HG03342 (cell line): ENCODE results near the gene CUX1.
"Not testable (repeated sequence)": the region's sequence is repeated elsewhere in the genome, so short reads cannot be mapped to it uniquely, and the experiment has no call there.

ENCODE experiments used
- ATAC-seq: cut with Tn5 transposase; IDR thresholded peaks from one replicate; pipeline ENCODE4 v1.9.1; 2021; ENCODE audit warnings: mild to moderate bottlenecking, moderate library complexity; ENCODE audit not compliant: unreplicated experiment

The CUX1 gene

GRCh38 chr7:102291916-102292267 lies 474.5 kb downstream of the CUX1 start:
- no peak for ATAC-seq

GRCh38 chr7:102292813-102293798 lies 475.7 kb downstream of the CUX1 start:
- no peak for ATAC-seq

- ATAC-seq = no peak
Observed at GRCh38 chr7:102294589-102294988, 477.2 kb downstream of the CUX1 start.

GRCh38 chr7:102295346-102296178 lies 478.1 kb downstream of the CUX1 start:
- no peak for ATAC-seq

- ATAC-seq = no peak
Observed at GRCh38 chr7:102296179-102296438, 478.7 kb downstream of the CUX1 start.

GRCh38 chr7:102296514-102296913 lies 479.1 kb downstream of the CUX1 start:
- ATAC-seq = no peak

GRCh38 chr7:102297487-102298218 lies 480.2 kb downstream of the CUX1 start:
- no peak for ATAC-seq

GRCh38 chr7:102300643-102301221 lies 483.3 kb downstream of the CUX1 start:
- ATAC-seq = no peak

GRCh38 chr7:102301367-102301766 lies 483.9 kb downstream of the CUX1 start:
- not testable (repeated sequence) for ATAC-seq

- ATAC-seq = no peak
Observed at GRCh38 chr7:102302025-102302424, 484.6 kb downstream of the CUX1 start.

GRCh38 chr7:102303669-102304422 lies 486.4 kb downstream of the CUX1 start:
- ATAC-seq = no peak

- no peak for ATAC-seq
Observed at GRCh38 chr7:102304668-102305067, 487.2 kb downstream of the CUX1 start.

GRCh38 chr7:102305414-102306268 lies 488.2 kb downstream of the CUX1 start:
- ATAC-seq = peak; percentile 32

GRCh38 chr7:102306916-102307677 lies 489.7 kb downstream of the CUX1 start:
- peak; percentile 76 for ATAC-seq

- no peak for ATAC-seq
Observed at GRCh38 chr7:102310414-102310815, 493.0 kb downstream of the CUX1 start.

GRCh38 chr7:102312317-102312716 lies 494.9 kb downstream of the CUX1 start:
- ATAC-seq = no peak

GRCh38 chr7:102313997-102314780 lies 496.8 kb downstream of the CUX1 start:
- no peak for ATAC-seq
